ENCODE data around the gene SLFN14. TPM values are rescaled to one million over a fixed set of nuclear protein-coding genes. Genes with fewer than 3 reads are reported as not detected.
"Not testable (repeated sequence)": the region's sequence is repeated elsewhere in the genome, so short reads cannot be mapped to it uniquely, and the experiment has no call there.

SLFN14 gene
- total RNA-seq, 2 donors from 2014 or later: 0.08 TPM; not detected in 1

DNA sequence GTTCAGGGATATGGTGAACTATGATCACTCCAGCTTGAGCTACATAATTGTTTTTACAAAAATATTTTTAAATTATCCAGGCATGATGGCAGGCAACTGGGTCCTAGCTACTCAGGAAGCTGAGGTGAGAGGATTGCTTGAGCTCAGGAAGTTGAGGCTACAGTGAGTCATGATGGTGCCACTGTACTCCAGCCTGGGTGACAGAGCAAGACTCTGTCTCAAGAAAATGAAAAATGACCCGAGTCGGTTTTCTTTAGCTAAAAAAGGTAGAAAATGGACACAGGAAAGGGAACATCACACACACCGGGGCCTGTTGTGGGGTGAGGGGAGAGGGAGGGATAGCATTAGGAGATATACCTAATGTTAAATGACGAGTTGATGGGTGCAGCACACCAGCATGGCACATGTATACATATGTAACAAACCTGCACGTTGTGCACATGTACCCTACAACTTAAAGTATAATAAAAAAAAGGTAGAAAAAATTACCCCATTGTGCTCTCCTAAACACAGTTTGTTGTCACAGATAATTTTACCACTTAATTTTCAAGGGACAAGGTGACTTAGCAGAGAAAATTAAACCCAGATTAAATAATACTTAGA, 38.9 kb downstream of the SLFN14 start:
- H3K4me3 Mint-ChIP-seq: peak overlapping the region; percentile 59
- H3K36me3 Mint-ChIP-seq (ENCODE audit: low read depth): peaks cover 89% of the 10 kb centered on the region
- H3K27me3 Mint-ChIP-seq, H3K9me3 Mint-ChIP-seq: not testable (repeated sequence)
- peak overlapping the region; percentile 30 for H3K27ac Mint-ChIP-seq
- H3K4me1 Mint-ChIP-seq: peaks cover 80% of the 10 kb centered on the region
- peak; percentile 96 for ATAC-seq (replicated peaks)

DNA sequence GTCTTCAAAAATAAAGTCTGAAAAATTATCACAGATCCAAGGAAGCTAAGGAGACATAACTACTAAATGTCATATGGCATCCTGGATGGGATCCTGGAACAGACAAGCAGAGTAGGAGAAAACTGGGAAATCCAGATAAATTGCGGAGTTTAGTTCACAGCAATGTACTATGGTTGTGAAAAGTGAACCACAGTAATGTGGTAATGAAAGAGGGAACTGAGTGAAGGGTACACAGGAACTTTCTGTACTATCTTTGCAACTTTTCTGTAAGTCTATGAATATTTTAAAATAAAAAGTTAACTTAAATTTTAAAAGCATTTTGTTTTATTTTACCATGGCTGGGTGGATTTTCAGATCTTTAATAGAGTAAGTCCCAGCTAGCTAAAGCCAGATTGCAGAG, 39.5 kb downstream of the SLFN14 start:
- peak overlapping the region; percentile 59 for H3K4me3 Mint-ChIP-seq
- H3K9me3 Mint-ChIP-seq: no peaks in the 10 kb centered on the region
- no peaks in the 10 kb centered on the region for H3K27me3 Mint-ChIP-seq
- H3K4me1 Mint-ChIP-seq: peaks cover 78% of the 10 kb centered on the region
- no peak for ATAC-seq (replicated peaks)
- peaks cover 90% of the 10 kb centered on the region for H3K36me3 Mint-ChIP-seq (ENCODE audit: low read depth)
- peak overlapping the region; percentile 30 for H3K27ac Mint-ChIP-seq

DNA sequence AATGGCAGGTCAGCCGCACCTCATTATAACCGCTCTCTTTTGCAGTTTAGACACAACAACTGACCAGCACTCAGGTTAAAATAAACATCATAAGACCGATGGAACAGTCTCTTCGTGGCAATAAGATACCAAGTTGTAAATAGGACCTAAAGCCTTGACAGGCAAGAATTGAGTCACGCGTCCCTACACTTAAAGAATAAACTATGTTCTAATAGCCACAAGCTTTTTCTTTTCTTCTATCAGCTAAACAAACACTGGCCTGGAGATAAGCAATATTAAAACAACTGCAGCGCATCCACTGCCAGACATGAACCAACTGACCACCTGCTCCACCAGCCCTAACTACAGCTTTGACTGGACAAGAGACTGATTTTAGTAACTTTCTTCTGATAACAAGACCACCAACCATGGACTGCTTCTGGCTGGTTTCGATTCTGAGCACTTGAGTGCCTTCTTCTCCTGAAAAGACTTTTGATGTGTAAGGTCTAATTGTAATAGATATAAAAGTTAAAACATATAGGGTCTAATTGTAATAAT, 40.6 kb downstream of the SLFN14 start:
- peak overlapping the region; percentile 59 for H3K4me3 Mint-ChIP-seq

DNA sequence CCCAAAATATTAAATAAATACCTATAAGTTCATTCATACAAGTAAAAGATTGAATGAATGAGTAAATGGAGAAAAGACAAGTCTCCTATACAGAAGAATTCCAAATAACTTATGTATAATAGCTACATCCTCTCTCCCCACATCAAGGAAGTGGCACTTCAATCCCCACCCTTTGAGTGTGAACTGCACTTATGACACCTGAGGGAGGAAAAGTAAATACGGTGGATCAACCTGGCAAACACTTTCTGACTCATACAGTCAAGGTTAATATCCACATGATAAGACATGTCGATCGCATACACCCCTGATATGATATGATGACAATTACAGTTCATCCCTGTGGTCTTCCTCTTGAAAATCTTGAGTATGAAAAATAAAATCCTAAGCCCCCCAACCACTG, 41.2 kb downstream of the SLFN14 start:
- H3K27ac Mint-ChIP-seq: no peak overlapping the region
- no peaks in the 10 kb centered on the region for H3K27me3 Mint-ChIP-seq
- ATAC-seq (replicated peaks): no peak
- peak overlapping the region; percentile 59 for H3K4me3 Mint-ChIP-seq
- H3K36me3 Mint-ChIP-seq (ENCODE audit: low read depth): peaks cover 100% of the 10 kb centered on the region
- H3K9me3 Mint-ChIP-seq: no peaks in the 10 kb centered on the region
- H3K4me1 Mint-ChIP-seq: peaks cover 67% of the 10 kb centered on the region

More for the DNA sequence above, 40.6 kb downstream of the SLFN14 start:
- Mint-ChIP-seq H3K4me1 (peaks cover 71% of the 10 kb centered on the region), H3K27ac (no peak overlapping the region), H3K36me3 (ENCODE audit: low read depth) (peaks cover 99% of the 10 kb centered on the region), H3K27me3 (no peaks in the 10 kb centered on the region), H3K9me3 (no peaks in the 10 kb centered on the region)
- no peak for ATAC-seq (replicated peaks)

DNA sequence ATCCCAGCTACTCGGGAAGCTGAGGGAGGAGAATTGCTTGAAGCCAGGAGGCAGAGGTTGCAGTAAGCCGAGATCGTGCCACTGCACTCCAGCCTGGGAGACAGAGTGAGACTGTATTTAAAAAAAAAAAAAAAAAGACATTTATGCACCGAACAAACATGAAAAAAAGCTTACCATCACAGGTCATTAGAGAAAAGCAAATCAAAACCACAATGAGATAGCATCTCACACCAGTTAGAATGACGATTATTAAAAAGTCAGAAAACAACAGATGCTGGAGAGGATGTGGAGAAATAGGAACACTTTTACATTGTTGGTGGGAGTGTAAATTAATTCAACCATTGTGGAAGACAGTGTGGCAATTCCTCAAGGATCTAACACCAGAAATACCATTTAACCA, 42.2 kb downstream of the SLFN14 start:
- not testable (repeated sequence) for H3K9me3 Mint-ChIP-seq; H3K27me3 Mint-ChIP-seq; H3K27ac Mint-ChIP-seq; ATAC-seq (replicated peaks)
- H3K36me3 Mint-ChIP-seq (ENCODE audit: low read depth): peaks cover 100% of the 10 kb centered on the region
- peak overlapping the region; percentile 59 for H3K4me3 Mint-ChIP-seq
- peaks cover 60% of the 10 kb centered on the region for H3K4me1 Mint-ChIP-seq

DNA sequence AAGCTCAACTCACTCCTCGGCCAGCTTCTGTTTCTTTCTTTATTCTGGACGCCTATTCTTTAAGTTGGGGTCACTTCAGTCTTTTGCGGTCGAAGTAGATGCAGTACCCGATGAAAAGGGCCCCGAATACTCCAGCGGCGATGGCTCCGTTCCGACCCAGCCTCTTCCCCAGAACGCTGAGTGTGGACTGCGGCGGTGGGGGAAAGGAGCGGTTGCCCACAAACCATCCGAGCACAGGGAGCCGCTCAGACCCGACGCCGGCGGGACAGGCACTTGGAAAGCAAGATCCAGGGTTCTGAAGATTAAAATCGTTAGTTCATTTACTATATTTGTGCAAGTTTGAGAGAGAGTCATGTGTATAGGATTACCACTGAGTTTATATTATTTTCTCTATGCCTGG, 45.6 kb downstream of the SLFN14 start:
- no peaks in the 10 kb centered on the region for H3K9me3 Mint-ChIP-seq
- no peaks in the 10 kb centered on the region for H3K27me3 Mint-ChIP-seq
- no peak for ATAC-seq (replicated peaks)
- no peak overlapping the region for H3K4me3 Mint-ChIP-seq
- peaks cover 53% of the 10 kb centered on the region for H3K4me1 Mint-ChIP-seq
- no peak overlapping the region for H3K27ac Mint-ChIP-seq
- H3K36me3 Mint-ChIP-seq (ENCODE audit: low read depth): peaks cover 99% of the 10 kb centered on the region

DNA sequence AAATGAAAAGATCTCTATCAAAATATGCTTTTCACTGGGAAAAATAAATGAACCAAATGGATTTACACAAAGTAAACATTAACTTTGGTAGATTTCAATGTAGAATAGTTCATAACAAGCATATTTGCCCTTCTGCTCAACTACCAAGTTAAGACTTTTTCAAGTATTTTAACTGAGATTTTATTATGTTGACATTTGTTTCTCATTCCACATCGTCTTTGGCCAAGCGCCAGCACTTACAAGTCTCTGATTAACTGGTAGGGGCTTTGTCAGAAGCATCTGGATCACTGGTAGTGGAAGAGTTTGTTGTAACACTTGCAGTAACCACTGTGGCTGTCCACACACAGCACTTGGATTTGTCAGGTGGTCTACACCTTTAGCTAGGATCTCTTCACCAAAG, 46.1 kb downstream of the SLFN14 start:
- Mint-ChIP-seq H3K4me1 (peaks cover 48% of the 10 kb centered on the region), H3K27ac (no peak overlapping the region), H3K4me3 (no peak overlapping the region), H3K9me3 (no peaks in the 10 kb centered on the region), H3K27me3 (no peaks in the 10 kb centered on the region), H3K36me3 (ENCODE audit: low read depth) (peaks cover 99% of the 10 kb centered on the region)
- ATAC-seq (replicated peaks): no peak

Other genes starting within 250 kb of the SLFN14 start
- 100 to 1,000 TPM in 1 of 2 donors, 10 to 100 TPM in 1; 77.5 to 112 TPM for gene SLFN11, start 187.2 kb downstream of the SLFN14 start, total RNA-seq
- gene SLFN12, start 128.3 kb downstream of the SLFN14 start, total RNA-seq: 10 to 100 TPM; 10.4 to 13.5 TPM
- 10 to 100 TPM; 38.2 to 58.6 TPM for gene SLFN13, start 112.1 kb downstream of the SLFN14 start, total RNA-seq
- 10 to 100 TPM; 56.1 to 72.2 TPM for gene SLFN12L, start 23.1 kb downstream of the SLFN14 start, total RNA-seq
- gene PEX12, start 17.8 kb upstream of the SLFN14 start, total RNA-seq: 1 to 10 TPM; 1.9 to 2.6 TPM
- 100 to 1,000 TPM; 189 to 213 TPM for gene AP2B1, start 26.5 kb upstream of the SLFN14 start, total RNA-seq
- under 1 TPM; 0.16 to 0.63 TPM for gene RASL10B, start 170.8 kb upstream of the SLFN14 start, total RNA-seq
- not detected for gene GAS2L2, start 192.4 kb upstream of the SLFN14 start, total RNA-seq
- gene C17orf50, start 200.1 kb upstream of the SLFN14 start, total RNA-seq: not detected
- gene MMP28, start 234.8 kb upstream of the SLFN14 start, total RNA-seq: not detected
- gene TAF15, start 248.7 kb upstream of the SLFN14 start, total RNA-seq: 100 to 1,000 TPM; 240 to 282 TPM